Keratinocyte (primary cell): ENCODE measurements around the gene MAP3K3. TPM values are rescaled to one million over a fixed set of nuclear protein-coding genes. Genes with fewer than 3 reads are reported as not detected.
A peak's percentile ranks its signal among the peaks of the same experiment; 100 is the strongest.

Experiments
- DNase-seq: peaks from one replicate; pipeline ENCODE4 v3.0.0-alpha.2; 2011; ENCODE audit warnings: low read depth, missing footprints, low spot score
- FAIRE-seq: peaks from 2 replicates; lab custom pipeline; 2011; peaks lifted over from hg19 to GRCh38; lab: Jason Lieb, UNC
- H2AFZ ChIP-seq: 2 replicates; pipeline ENCODE4 v1.6.0; 2012; ENCODE audit warnings: low read length, control low read depth, inconsistent platforms; ENCODE audit not compliant: control insufficient read depth
- H3K27ac ChIP-seq: 2 replicates; pipeline ENCODE4 v1.5.1; 2011; ENCODE audit warnings: low read length; ENCODE audit not compliant: control insufficient read depth, insufficient read depth
- H3K27me3 ChIP-seq: 3 replicates; pipeline ENCODE4 v1.6.0; 2011; ENCODE audit warnings: low read length; ENCODE audit not compliant: control insufficient read depth, insufficient read depth; ENCODE audit errors: extremely low read depth
- H3K36me3 ChIP-seq, 2 experiments: 2 replicates in 1 of 2; 3 replicates in 1 of 2; pipeline ENCODE4 v1.5.1; 2011; ENCODE audit warnings: low read length in 2 of 2, mild to moderate bottlenecking in 1 of 2; ENCODE audit not compliant: control insufficient read depth in 2 of 2, insufficient read depth in 2 of 2; ENCODE audit errors: extremely low read depth in 1 of 2
- H3K4me1 ChIP-seq: 3 replicates; pipeline ENCODE4 v1.5.1; 2011; ENCODE audit warnings: low read length; ENCODE audit not compliant: control insufficient read depth, insufficient read depth; ENCODE audit errors: extremely low read depth
- H3K4me2 ChIP-seq: 3 replicates; pipeline ENCODE4 v1.6.0; 2011; ENCODE audit warnings: low read depth, low read length; ENCODE audit not compliant: control insufficient read depth, insufficient read depth; ENCODE audit errors: extremely low read depth
- H3K4me3 ChIP-seq, 3 experiments: fragments of 200-600 bp in 1 of 3; sonication (generic) in 1 of 3; 2 replicates in 2 of 3; 3 replicates in 1 of 3; pipeline ENCODE4 v1.5.1; 2011 to 2016; ENCODE audit warnings: low read length in 3 of 3, mild to moderate bottlenecking in 3 of 3, control low read depth in 2 of 3, inconsistent platforms in 1 of 3, low read depth in 1 of 3, mixed read lengths in 1 of 3, mixed run types in 1 of 3, moderate library complexity in 1 of 3; ENCODE audit not compliant: control insufficient read depth in 2 of 3, insufficient read depth in 2 of 3; ENCODE audit errors: extremely low read depth in 1 of 3
- H3K79me2 ChIP-seq: 2 replicates; pipeline ENCODE4 v1.6.0; 2012; ENCODE audit warnings: low read length; ENCODE audit not compliant: control insufficient read depth, insufficient read depth
- H3K9ac ChIP-seq: 3 replicates; pipeline ENCODE4 v1.6.0; 2011; ENCODE audit warnings: low read length; ENCODE audit not compliant: control insufficient read depth, insufficient read depth; ENCODE audit errors: extremely low read depth
- H3K9me1 ChIP-seq: 3 replicates; pipeline ENCODE4 v1.6.0; 2011; ENCODE audit warnings: low read length; ENCODE audit not compliant: control insufficient read depth, insufficient read depth; ENCODE audit errors: extremely low read depth
- H3K9me3 ChIP-seq: 2 replicates; pipeline ENCODE4 v1.5.1; 2012; ENCODE audit warnings: low read depth, low read length; ENCODE audit not compliant: control insufficient read depth
- H4K20me1 ChIP-seq: 3 replicates; pipeline ENCODE4 v1.6.0; 2011; ENCODE audit warnings: low read length; ENCODE audit not compliant: control insufficient read depth, insufficient read depth; ENCODE audit errors: extremely low read depth
- EZH2 ChIP-seq: IDR thresholded peaks from one replicate; pipeline ENCODE4 v1.6.1; 2012; ENCODE audit warnings: inconsistent platforms, mild to moderate bottlenecking, low read length, moderate library complexity
- dilution Hi-C: fragments of 300-500 bp; cut with MboI; formaldehyde crosslinking; loops from one replicate; pipeline ENCODE4 v1.7.0; 2020; ENCODE audit warnings: low sequenced_read_pairs; ENCODE audit not compliant: extremely low pct_ligation_motif_present
- polyA plus RNA-seq, 5 experiments: library from polyadenylated mRNA; depleted of rRNA in 3 of 5; stranded (reverse) in 3 of 5; stranded (forward) in 1 of 5; unstranded in 1 of 5; fragments of >200 nt; gene quantifications; 1 replicate in 1 of 5; 2 replicates in 3 of 5; 3 replicates in 1 of 5; pipeline versions ENCODE4 v1.2.1 to v1.2.3, GENCODE V29; 2011 to 2012; ENCODE audit warnings: missing spikeins in 2 of 5, low read depth in 1 of 5, low replicate concordance in 1 of 5
- TF ChIP-seq, protein P1 (sequence below), 3 experiments: IDR thresholded peaks in 1 of 3; conservative IDR thresholded peaks in 1 of 3; optimal IDR thresholded peaks in 1 of 3; 2 replicates in 2 of 3; 3 replicates in 1 of 3; pipeline versions ENCODE3 to v1.5.1; 2011; ENCODE audit warnings: low read length in 3 of 3, mild to moderate bottlenecking in 3 of 3, moderate library complexity in 2 of 3, control low read depth in 1 of 3, inconsistent platforms in 1 of 3; ENCODE audit not compliant: insufficient read depth in 2 of 3; ENCODE audit errors: extremely low read depth in 1 of 3

Gene MAP3K3
- polyA plus RNA-seq, 1 donor (not counting 4 experiments of a cell fraction or from before 2014, with no cell fraction given) = 9.8 TPM

DNA sequence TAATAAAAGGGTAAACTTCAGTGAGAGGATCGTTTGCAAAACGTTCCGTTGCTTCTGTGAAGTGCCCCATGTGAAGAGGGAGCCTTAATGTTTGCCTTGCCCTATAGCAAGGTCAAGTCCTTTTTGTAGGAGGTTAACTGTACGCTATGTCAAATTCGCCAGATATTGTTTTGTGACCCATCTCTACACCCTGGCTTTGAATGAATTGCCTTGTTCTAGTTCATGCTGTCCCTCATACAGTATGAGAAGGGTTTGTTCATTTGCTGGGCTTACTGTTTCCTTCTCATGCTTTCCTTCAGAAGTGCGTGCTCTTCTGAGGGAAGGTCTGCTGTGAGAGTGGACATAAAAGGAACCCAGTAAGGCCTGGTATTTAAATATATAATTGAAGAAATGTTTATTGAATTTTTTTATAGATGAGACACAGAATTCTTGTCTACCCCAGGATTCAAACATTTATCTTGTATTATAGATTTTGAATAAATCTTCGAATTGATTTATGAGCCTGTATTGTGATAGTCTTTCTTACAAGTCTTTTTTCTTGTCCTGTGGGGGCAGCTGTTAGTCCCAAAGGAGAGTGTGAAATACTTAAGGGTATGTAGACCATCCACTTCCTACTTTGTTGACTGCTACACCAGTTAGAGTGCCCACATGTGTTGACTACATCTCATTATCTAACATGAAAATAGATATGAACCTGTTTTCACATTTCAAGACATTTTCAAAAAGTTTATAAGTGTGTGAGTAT, 1.7 kb downstream of the MAP3K3 start:
- H3K4me2 ChIP-seq = peak overlapping the region; percentile 90
- peaks cover 2% of the 10 kb centered on the region for H4K20me1 ChIP-seq
- peaks cover 32% of the 10 kb centered on the region for H3K79me2 ChIP-seq
- H3K4me3 ChIP-seq = peak overlapping the region; percentile 71 to 82 (median 78)
- dilution Hi-C loops = no loop called here
- H3K9me3 ChIP-seq = no peaks in the 10 kb centered on the region
- H3K9ac ChIP-seq = peak overlapping the region; percentile 77
- H3K9me1 ChIP-seq = no peaks in the 10 kb centered on the region
- no peak overlapping the region for H3K27ac ChIP-seq
- FAIRE-seq = no peak
- H3K4me1 ChIP-seq = peaks cover 11% of the 10 kb centered on the region
- DNase-seq = no peak
- no peak for TF ChIP-seq EZH2
- TF ChIP-seq, protein P1, sequence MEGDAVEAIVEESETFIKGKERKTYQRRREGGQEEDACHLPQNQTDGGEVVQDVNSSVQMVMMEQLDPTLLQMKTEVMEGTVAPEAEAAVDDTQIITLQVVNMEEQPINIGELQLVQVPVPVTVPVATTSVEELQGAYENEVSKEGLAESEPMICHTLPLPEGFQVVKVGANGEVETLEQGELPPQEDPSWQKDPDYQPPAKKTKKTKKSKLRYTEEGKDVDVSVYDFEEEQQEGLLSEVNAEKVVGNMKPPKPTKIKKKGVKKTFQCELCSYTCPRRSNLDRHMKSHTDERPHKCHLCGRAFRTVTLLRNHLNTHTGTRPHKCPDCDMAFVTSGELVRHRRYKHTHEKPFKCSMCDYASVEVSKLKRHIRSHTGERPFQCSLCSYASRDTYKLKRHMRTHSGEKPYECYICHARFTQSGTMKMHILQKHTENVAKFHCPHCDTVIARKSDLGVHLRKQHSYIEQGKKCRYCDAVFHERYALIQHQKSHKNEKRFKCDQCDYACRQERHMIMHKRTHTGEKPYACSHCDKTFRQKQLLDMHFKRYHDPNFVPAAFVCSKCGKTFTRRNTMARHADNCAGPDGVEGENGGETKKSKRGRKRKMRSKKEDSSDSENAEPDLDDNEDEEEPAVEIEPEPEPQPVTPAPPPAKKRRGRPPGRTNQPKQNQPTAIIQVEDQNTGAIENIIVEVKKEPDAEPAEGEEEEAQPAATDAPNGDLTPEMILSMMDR (optimal IDR thresholded peaks at IDR 0.05 in 1 of 3, IDR thresholded peaks at IDR 0.05 in 1 of 3, conservative IDR thresholded peaks at IDR 0.05 in 1 of 3; ENCODE audit: extremely low read depth in 1 of 3, insufficient read depth in 2 of 3, low read length in 3 of 3) = no peak
- H3K36me3 ChIP-seq = no peaks in the 10 kb centered on the region
- no peaks in the 10 kb centered on the region for H3K27me3 ChIP-seq
- no peak overlapping the region for H2AFZ ChIP-seq

DNA sequence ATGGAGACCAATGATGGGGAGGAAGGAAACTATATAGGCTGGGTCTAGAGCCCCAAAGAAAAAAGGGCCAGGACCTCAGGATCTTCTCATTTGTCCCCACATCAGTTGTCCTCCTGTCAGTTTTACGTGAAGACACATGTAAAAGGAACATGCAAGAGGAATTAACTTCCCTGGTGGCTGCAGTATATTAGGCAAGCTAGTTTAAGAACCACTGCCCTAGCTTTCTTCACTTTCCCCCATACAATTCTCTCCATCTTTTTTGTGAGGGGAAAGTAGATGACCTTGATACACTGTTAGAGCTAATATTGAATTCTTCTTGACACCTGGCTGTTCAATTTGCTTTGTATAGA, 2.3 kb downstream of the MAP3K3 start:
- no peak overlapping the region for H2AFZ ChIP-seq
- H3K27me3 ChIP-seq = no peaks in the 10 kb centered on the region
- H3K9me3 ChIP-seq = no peaks in the 10 kb centered on the region
- dilution Hi-C loops = no loop called here
- FAIRE-seq = no peak
- peaks cover 2% of the 10 kb centered on the region for H4K20me1 ChIP-seq
- H3K4me2 ChIP-seq = no peak overlapping the region
- H3K4me3 ChIP-seq = no peak overlapping the region
- TF ChIP-seq, protein P1 (optimal IDR thresholded peaks at IDR 0.05 in 1 of 3, IDR thresholded peaks at IDR 0.05 in 1 of 3, conservative IDR thresholded peaks at IDR 0.05 in 1 of 3; ENCODE audit: extremely low read depth in 1 of 3, insufficient read depth in 2 of 3, low read length in 3 of 3) = no peak
- TF ChIP-seq EZH2 = no peak
- DNase-seq = no peak
- no peak overlapping the region for H3K27ac ChIP-seq
- H3K79me2 ChIP-seq = peaks cover 32% of the 10 kb centered on the region
- no peaks in the 10 kb centered on the region for H3K9me1 ChIP-seq
- no peak overlapping the region for H3K9ac ChIP-seq
- H3K36me3 ChIP-seq = no peaks in the 10 kb centered on the region
- H3K4me1 ChIP-seq = peaks cover 11% of the 10 kb centered on the region
